GM21528 (cell line): Measurements from ENCODE around the gene AHNAK2.
"Not testable (repeated sequence)": the region's sequence is repeated elsewhere in the genome, so short reads cannot be mapped to it uniquely, and the experiment has no call there.

Source experiments
- ATAC-seq: cut with Tn5 transposase; IDR thresholded peaks from one replicate; pipeline ENCODE4 v1.9.1; 2021; ENCODE audit warnings: mild to moderate bottlenecking, moderate library complexity; ENCODE audit not compliant: unreplicated experiment, low FRiP score

Gene AHNAK2

GRCh38 chr14:104977681-104978653 is at the start of gene AHNAK2:
AHNAK2 (minus strand) TSS chr14:104978374; CDS start chr14:104978237, 137 bp downstream.
- ATAC-seq: no peak

DNA sequence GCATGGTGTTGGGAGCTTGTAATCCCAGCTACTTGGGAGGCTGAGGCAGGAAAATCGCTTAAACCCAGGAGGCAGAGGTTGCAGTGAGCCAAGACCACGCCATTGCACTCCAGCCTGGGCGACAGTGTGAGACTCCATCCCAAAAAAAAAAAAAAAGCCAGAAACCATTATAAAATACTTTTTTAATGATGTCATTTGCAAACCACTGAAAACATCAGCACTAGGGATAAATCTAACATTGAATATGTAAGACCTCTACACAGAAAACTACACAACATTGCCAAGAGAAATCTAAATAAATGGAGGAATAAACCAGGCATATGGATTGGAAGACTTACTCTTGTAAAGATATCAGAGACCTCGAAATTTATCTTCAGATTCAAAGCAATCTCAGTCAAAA is 49.5 kb upstream of the AHNAK2 start:
- ATAC-seq: not testable (repeated sequence)

GRCh38 chr14:105026802-105027563 is 48.8 kb upstream of the AHNAK2 start:
- ATAC-seq: no peak

DNA sequence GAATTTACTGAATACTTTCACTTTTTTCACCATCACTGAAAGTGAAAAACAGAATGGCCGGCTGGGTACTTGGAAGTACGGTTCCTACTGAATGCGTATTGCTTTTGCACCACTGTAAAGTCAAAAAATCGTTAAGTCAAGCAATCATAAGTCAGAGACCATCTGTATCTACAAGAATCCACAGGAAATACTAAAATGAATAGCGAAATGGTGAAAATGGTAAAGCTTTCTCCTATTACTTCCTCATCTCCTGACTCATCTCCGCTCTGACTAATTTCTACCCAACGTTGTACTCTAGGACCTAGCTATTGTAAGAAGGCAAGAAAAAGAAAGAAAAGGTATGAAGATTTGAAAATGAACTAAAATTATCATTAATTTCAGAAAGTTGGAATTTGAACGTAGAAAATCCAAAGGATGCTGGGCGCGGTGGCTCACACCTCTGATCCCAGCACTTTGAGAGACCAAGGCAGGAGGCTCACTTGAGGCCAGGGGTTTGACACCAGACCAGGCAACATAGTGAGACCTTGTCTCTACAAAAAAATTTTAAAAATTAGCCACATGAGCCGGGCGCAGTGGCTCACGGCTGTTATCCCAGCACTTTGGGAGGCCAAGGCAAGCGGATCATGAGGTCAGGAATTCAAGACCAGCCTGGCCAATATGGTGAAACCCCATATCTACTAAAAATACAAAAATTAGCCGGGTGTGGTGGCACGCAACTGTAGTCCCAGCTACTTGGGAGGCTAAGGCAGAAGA is 48.0 kb upstream of the AHNAK2 start:
- ATAC-seq: no peak

DNA sequence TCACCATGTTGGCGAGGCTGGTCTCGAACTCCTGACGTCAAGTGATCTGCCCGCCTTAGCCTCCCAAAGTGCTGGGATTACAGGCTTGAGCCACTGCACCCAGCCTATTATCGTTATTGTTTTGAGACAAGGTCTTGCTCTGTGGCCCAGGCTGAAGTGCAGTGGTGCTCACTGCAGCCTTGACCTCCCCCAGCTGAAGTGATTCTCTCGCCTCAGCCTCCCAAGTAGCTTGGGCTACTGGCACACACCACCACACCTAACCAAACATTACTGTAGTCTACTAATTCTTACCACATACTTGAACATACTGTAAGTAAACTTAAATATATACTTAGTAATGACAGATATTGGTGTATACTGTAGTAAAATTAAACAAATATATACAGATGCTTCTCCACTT is 47.3 kb upstream of the AHNAK2 start:
- ATAC-seq: no peak

- no peak for ATAC-seq
Measured at GRCh38 chr14:105023791-105024480, 45.8 kb upstream of the AHNAK2 start.

DNA sequence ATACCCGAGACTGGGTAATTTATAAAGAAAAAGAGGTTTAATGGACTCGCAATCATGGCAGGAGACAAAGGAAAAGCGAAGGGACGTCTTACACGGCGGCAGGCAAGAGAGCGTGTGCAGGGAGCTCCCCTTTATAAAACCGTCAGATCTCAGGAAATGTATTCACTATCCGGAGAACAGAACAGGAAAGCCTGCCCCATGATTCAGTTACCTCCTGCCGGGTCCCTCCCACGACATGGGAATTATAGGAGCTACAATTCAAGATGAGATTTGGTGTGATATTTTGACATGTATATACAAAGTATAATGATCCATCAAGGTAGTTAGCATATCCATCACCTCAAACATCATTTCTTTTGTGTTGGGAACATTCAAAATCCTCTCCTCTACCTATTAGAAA is 45.0 kb upstream of the AHNAK2 start:
- no peak for ATAC-seq

GRCh38 chr14:105022276-105022670 is 44.1 kb upstream of the AHNAK2 start:
- ATAC-seq: no peak

DNA sequence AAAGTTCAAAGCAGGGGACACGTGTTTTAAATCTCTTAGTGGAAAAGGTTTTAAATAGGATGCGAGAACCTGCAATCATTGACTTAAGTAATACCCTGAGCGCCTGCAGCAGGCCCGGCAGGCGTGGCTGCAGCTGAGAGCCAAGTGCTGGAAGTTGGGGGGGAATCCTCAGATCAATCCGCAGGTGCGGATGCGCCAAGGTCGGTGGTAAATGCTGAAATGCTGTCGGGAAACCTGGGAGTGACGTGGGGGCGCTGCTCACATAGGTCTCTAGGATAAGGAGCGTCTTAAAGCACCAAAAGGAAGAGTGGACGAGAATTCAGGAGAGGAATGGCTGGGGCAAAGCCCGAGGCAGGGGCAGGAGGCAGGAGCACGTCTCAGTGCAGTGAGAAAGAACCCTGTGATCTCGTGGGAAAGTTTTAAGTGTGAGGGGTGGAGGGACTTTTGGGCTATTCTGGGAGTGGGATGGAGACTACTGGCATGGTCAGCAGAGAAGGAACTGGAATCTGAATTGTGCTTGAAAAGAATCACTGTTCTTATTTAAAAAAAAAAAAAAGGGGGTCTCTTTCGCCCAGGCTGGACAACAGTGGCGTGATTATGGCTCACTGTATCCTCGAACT is 43.6 kb upstream of the AHNAK2 start:
- peak; percentile 12 for ATAC-seq

DNA sequence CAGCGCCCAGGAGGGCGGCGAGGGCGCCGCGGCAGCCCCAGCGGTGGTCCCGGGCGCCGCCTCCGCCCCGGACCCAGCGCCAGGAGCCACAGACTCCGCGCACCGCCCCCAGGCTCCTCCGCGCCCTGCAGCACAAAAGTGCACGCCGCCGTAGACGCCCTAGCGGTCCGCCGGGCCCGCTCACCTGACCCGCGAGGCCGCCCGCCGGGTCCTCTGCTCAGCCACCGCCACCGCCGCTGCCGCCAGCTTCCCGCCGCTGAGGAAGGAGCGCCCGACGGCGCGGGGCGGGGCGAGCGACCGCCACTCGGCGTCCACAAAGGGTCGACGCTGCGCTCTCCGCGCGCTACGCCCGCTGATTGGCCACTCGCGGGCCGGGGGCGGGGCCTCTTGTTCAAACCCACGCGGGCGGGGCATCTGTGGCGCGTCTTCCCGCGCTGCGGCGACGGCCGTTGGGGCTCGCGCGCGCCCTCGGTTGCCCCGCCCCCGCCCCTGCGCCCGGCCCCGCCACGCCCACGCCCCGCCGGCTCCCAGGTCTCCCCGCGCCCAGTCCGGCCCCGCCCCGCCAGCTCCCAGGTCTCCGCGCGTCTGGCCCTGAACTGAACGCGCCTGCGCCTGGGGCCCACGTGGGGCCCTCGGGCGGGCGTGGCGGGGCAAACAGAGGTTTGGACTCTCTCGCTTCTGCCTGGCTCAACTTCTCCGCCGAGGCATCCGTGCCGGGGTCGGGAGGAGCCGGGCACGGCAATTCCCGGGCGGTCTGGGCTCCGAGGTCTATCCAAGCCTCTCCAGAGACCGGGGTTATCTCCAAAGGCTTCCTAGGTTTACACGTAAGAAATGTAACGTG is 42.9 kb upstream of the AHNAK2 start, which contains the start of gene CDCA4:
CDCA4 (minus strand) TSS at position 269 of the 841 bp plus-strand sequence. CDS start 9,154 bp downstream, outside the sequence.
- ATAC-seq: peak; percentile 73

DNA sequence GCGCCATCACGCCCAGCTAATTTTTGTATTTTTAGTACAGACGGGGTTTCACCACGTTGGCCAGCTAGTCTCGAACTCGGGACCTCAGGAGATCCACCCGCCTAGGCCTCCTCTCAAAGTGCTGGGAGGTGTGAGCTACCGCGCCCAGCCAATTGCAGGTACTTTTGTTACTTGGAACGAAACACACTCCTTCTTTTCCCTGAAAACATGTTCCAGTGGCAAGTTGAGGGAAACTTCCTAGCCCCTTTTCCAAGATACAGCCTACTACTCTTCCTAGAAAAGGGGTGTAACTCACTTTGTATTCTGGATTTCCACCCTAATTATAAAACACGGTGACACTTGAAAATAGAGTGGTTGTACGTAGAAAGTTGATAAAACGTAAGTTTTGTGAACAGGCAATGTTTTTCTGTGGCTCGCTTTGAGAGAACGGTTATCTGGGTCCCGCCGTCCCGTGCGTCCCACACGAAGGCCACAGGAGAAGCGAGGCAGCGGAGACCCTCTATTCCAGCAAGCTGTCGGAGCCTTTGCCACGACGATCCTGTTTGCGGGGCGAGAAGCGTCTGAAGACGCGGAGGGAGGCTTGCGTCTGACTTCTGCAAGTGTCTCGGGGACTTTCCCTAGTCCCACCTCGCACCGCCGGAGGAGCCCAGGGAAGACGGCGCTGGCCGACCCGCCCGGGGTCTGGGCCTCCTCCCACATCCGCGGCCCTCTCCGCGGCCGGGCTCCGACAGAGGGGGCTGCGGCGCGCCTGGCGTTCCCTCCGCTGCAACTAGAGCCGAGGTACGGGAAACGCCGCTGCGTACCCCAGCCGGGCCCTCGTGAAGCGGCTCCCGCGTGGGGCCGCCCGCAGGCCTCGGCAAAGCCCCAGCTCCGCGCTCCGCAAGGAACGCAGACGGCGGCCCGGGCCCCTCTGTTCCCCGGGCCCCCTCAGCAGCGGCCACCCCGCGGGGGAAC is 42.0 kb upstream of the AHNAK2 start:
- peak; percentile 35 for ATAC-seq

DNA sequence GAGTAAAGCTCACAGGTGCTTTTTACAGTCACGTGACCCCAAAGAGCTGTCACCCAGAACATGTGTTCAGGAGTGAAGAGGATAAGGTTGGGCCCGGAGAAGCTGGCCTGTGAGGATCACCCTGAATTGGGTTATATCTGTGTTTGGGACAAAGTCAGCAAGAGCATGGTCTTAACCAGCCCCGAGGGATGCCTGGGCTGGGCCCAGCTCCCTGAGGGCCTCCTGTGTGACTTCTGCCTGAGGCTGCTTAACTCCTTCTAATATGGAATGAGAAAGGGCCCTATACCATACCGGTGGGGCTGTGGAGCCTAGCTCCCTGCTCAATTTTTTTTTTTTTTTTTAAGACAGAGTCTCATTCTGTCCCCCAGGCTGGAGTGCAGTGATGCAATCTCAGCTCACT is 40.2 kb upstream of the AHNAK2 start:
- no peak for ATAC-seq

DNA sequence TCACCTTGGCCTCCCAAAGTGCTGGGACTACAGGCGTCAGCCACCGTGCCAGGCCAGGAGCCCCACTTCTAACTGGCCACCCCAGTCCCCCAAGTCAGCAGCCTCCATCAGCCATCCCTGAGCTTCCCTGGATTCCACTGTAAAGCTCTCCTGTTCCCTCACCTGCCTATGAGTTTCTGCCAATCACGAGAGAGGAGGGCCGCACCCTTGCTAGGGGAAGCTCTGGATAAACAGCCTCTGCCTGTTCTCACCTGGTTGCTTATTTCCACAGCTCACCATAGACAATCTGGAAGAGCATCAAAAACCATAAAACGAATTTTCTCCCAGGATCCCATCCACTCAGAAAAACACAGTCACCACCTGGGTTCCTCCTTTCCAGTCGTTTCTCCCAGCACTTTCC is 37.7 kb upstream of the AHNAK2 start:
- no peak for ATAC-seq

DNA sequence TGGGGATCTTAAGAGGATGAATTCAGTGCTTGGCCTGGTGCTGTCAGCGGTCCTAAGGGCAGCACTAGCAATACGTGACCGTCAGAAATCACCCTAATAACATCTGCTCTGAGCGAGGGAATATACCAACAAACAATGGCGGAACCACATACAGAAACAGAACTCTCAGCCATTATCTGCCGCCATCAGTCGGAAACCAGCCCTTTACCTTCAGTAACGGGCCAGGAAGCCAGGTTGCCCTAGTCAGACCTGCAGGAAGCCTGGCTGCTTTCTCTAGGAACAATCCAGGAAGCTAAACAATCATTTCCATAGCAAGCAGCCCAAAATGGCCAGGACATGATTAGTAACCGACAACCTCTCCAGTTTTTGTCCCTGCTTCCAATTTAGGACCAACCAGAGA is 37.1 kb upstream of the AHNAK2 start:
- ATAC-seq: no peak

GRCh38 chr14:105014631-105015030 is 36.5 kb upstream of the AHNAK2 start:
- no peak for ATAC-seq

GRCh38 chr14:105014032-105014431 is 35.9 kb upstream of the AHNAK2 start:
- no peak for ATAC-seq

DNA sequence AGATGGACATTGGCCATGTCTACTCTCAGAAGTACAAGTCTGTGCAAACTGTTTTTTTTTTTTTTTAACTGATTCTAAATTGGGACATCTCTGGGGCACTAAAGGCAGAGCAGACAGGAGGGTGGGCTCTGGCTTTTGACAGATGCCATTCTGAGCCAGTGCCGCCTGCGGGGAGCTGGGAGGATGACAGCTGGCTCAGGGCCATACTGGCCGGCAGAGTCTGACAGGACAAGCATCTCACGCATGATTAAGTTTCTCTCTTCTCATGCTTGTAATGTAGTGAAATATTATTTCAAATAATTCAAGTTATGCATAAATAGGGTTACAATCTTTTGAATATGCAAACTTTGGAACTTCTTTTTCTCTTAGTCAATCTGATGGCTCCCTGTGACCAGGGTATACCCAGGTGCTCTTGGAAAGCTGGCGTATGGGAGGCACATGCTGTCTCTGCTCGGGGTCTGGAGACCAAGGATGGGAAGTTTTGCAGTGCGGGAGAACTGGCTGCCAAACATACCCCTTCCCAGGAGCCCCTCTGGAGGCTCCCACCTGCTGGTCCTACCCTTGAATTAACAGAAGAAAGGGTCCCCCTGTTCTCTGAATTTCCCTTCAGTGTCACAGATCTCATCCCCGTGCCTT is 35.1 kb upstream of the AHNAK2 start:
- no peak for ATAC-seq
